Lower lobe of right lung (tissue), 2 donors: Measurements from ENCODE around the gene SMIM24. TPM values are rescaled to one million over a fixed set of nuclear protein-coding genes. Genes with fewer than 3 reads are reported as not detected.

Experiments
- ATAC-seq, 2 donors: fragments of 200-7000 bp; cut with Tn5 transposase; one replicate each; pipeline ENCODE4 v1.9.1; 2020 to 2022; ENCODE audit warnings: mild to moderate bottlenecking in 2 of 2, moderate library complexity in 2 of 2
- DNase-seq: peaks from one replicate; pipeline ENCODE4 v3.0.0-alpha.2; 2020
- H3K27ac ChIP-seq: fragments of 200-600 bp; one replicate; pipeline ENCODE4 v1.8.0; 2022
- H3K27me3 ChIP-seq: fragments of 200-600 bp; one replicate; pipeline ENCODE4 v1.8.0; 2022; ENCODE audit warnings: low read depth
- H3K36me3 ChIP-seq: fragments of 200-600 bp; one replicate; pipeline ENCODE4 v1.8.0; 2022; ENCODE audit warnings: mild to moderate bottlenecking
- H3K4me1 ChIP-seq: fragments of 200-600 bp; one replicate; pipeline ENCODE4 v1.8.0; 2022
- H3K4me3 ChIP-seq: fragments of 200-600 bp; one replicate; pipeline ENCODE4 v1.8.0; 2022; ENCODE audit warnings: mild to moderate bottlenecking
- H3K9me3 ChIP-seq: fragments of 200-600 bp; one replicate; pipeline ENCODE4 v1.8.0; 2022
- CTCF ChIP-seq: fragments of 200-600 bp; IDR thresholded peaks from one replicate; pipeline ENCODE4 v1.8.0; 2022; ENCODE audit warnings: antibody characterized with exemption, mild to moderate bottlenecking
- intact Hi-C: fragments of 100-400 bp; cut with DNase I; formaldehyde crosslinking; loops from one replicate; pipeline ENCODE4 v1.11.0; 2022
- total RNA-seq: library from RNA; stranded (reverse); fragmentation: NEBNext Ultra II Directional; extraction: Animal tissue kit (Norgen Biotek cat#: 25700); gene quantifications from one replicate; pipeline ENCODE4 v1.2.1, GENCODE V29; 2021
- donor health status: DM: no; HTN: yes; CAD: no; lungs with severe emphysema.

The SMIM24 gene
- total RNA-seq, 1 donor from 2014 or later = not detected

GRCh38 chr19:3513229-3514140, 33.2 kb upstream of the SMIM24 start:
- no peaks in the 10 kb centered on the region for H3K9me3 ChIP-seq
- DNase-seq (no peak), ATAC-seq (no peak)
- peaks cover 41% of the 10 kb centered on the region for H3K36me3 ChIP-seq
- no peaks in the 10 kb centered on the region for H3K27me3 ChIP-seq
- no peak overlapping the region for H3K4me3 ChIP-seq
- no peak for TF ChIP-seq CTCF
- H3K27ac ChIP-seq = no peak overlapping the region
- H3K4me1 ChIP-seq = peaks cover 25% of the 10 kb centered on the region
- intact Hi-C loops = no loop called here

DNA sequence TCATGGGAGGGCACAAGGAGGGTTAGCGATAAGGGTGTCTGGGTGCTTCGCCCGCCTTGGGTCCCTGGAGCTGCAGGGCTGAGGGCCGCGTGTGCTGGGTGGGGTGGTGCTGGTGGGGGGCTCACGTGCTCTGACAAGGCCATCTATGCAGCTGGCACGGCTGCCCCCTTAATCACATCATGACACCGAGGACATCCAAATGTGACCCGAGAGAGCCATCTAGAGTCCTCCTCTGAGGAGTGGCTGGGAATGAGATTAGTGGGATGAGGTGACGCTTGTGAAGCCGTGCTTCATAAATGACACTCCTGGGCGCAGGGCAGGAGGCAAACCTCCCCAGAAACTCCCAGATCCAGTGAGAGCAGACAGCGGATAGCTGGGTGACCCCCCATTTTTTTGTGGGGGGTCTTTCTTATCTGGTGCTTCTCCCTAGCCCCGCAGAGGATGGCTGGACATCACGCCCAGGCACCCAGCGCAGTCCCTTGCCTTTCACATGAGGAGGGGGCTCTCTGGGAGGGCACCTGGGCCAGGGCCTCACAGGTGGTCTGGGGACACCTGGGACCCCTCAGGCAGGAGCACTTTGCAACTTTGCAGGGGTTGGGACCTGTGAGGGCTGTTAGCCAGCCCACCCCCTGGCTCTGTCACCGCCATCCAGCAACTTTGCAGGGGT, 32.4 kb upstream of the SMIM24 start:
- TF ChIP-seq CTCF = no peak
- H3K4me1 ChIP-seq = peaks cover 28% of the 10 kb centered on the region
- H3K27me3 ChIP-seq = no peaks in the 10 kb centered on the region
- DNase-seq = no peak
- H3K27ac ChIP-seq = no peak overlapping the region
- H3K4me3 ChIP-seq = no peak overlapping the region
- H3K36me3 ChIP-seq = peaks cover 41% of the 10 kb centered on the region
- intact Hi-C loops = no loop called here
- H3K9me3 ChIP-seq = no peaks in the 10 kb centered on the region
- ATAC-seq = no peak

GRCh38 chr19:3511506-3512251, 31.4 kb upstream of the SMIM24 start:
- no peak for TF ChIP-seq CTCF
- H3K9me3 ChIP-seq = no peaks in the 10 kb centered on the region
- H3K27ac ChIP-seq = no peak overlapping the region
- peaks cover 22% of the 10 kb centered on the region for H3K4me1 ChIP-seq
- intact Hi-C loops = no loop called here
- no peak for DNase-seq
- H3K36me3 ChIP-seq = peaks cover 40% of the 10 kb centered on the region
- no peak for ATAC-seq
- no peak overlapping the region for H3K4me3 ChIP-seq
- H3K27me3 ChIP-seq = no peaks in the 10 kb centered on the region

DNA sequence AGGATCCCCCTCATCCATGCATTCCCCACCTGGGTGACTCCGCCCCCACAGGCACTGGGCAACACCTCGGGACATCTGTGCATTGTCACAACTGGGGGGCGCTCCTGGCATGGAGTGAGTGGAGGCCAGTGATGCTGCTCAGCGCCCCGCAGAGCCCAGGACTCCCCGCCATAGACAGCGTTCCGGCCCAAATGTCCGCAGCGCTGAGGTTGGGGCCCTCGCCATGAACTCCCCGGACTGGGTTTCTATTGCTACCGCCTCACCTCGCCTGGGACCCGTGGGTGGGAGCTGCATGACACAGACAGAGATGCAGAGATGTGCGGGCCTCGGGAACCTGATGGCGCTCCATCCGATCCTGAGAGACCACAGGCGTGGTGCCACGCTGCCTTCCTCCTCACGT, 30.4 kb upstream of the SMIM24 start:
- no peak overlapping the region for H3K4me3 ChIP-seq
- intact Hi-C loops = no loop called here
- H3K27me3 ChIP-seq = no peaks in the 10 kb centered on the region
- H3K36me3 ChIP-seq = peaks cover 33% of the 10 kb centered on the region
- H3K27ac ChIP-seq = no peak overlapping the region
- no peaks in the 10 kb centered on the region for H3K9me3 ChIP-seq
- no peak for TF ChIP-seq CTCF
- ATAC-seq = no peak
- no peak for DNase-seq
- peaks cover 16% of the 10 kb centered on the region for H3K4me1 ChIP-seq

GRCh38 chr19:3509566-3509989, 29.3 kb upstream of the SMIM24 start:
- Histone ChIP-seq H3K27ac (no peak overlapping the region), H3K27me3 (no peaks in the 10 kb centered on the region), H3K4me1 (peaks cover 16% of the 10 kb centered on the region), H3K4me3 (no peak overlapping the region), H3K36me3 (peaks cover 33% of the 10 kb centered on the region), H3K9me3 (no peaks in the 10 kb centered on the region)
- DNase-seq = no peak
- TF ChIP-seq CTCF = no peak
- no peak for ATAC-seq
- intact Hi-C loops = no loop called here
